ENCODE results near the gene HSD17B13.

DNA sequence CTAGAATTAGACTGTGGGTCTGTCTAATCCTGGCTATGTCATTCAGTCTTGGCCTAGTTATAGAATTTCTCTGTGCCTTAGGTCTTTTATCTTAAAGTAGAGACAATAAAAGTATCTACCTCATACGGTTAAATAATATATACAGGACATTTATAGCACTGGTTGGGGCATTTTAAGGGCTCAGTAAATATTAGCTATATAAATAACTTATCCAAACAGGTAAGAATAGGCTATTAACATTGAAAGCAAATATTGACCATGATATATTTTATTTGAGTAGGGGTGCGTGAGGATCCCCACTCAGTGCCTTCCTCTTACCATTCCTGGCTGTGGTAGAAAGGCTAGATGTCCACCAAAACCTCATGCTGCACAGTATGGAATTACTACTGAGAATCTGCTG, 47.4 kb downstream of the HSD17B13 start:
- TF ChIP-seq, protein P1, sequence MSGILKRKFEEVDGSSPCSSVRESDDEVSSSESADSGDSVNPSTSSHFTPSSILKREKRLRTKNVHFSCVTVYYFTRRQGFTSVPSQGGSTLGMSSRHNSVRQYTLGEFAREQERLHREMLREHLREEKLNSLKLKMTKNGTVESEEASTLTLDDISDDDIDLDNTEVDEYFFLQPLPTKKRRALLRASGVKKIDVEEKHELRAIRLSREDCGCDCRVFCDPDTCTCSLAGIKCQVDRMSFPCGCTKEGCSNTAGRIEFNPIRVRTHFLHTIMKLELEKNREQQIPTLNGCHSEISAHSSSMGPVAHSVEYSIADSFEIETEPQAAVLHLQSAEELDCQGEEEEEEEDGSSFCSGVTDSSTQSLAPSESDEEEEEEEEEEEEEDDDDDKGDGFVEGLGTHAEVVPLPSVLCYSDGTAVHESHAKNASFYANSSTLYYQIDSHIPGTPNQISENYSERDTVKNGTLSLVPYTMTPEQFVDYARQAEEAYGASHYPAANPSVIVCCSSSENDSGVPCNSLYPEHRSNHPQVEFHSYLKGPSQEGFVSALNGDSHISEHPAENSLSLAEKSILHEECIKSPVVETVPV (CRISPR knock-in tag; IDR thresholded peaks at IDR 0.05): no peak
- TF ChIP-seq OSR1 (CRISPR knock-in tag; IDR thresholded peaks at IDR 0.05): no peak
- no peak for TF ChIP-seq RARB (CRISPR knock-in tag; IDR thresholded peaks at IDR 0.05)
- TF ChIP-seq PPARA (CRISPR knock-in tag; IDR thresholded peaks at IDR 0.05; ENCODE audit: borderline replicate concordance): no peak
- TF ChIP-seq CSDC2 (CRISPR knock-in tag; IDR thresholded peaks at IDR 0.05): no peak
- TF ChIP-seq, protein P2, sequence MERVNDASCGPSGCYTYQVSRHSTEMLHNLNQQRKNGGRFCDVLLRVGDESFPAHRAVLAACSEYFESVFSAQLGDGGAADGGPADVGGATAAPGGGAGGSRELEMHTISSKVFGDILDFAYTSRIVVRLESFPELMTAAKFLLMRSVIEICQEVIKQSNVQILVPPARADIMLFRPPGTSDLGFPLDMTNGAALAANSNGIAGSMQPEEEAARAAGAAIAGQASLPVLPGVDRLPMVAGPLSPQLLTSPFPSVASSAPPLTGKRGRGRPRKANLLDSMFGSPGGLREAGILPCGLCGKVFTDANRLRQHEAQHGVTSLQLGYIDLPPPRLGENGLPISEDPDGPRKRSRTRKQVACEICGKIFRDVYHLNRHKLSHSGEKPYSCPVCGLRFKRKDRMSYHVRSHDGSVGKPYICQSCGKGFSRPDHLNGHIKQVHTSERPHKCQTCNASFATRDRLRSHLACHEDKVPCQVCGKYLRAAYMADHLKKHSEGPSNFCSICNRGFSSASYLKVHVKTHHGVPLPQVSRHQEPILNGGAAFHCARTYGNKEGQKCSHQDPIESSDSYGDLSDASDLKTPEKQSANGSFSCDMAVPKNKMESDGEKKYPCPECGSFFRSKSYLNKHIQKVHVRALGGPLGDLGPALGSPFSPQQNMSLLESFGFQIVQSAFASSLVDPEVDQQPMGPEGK (CRISPR knock-in tag; IDR thresholded peaks at IDR 0.05; ENCODE audit: borderline replicate concordance): no peak
- no peak for TF ChIP-seq ZC3H10 (CRISPR knock-in tag; IDR thresholded peaks at IDR 0.05)
- TF ChIP-seq ARNTL (CRISPR knock-in tag; IDR thresholded peaks at IDR 0.05; ENCODE audit: borderline replicate concordance, low read depth): no peak
